HG03175 (cell line): ENCODE data around the gene ARPC1A.
A peak's percentile ranks its signal among the peaks of the same experiment; 100 is the strongest.
"Not testable (repeated sequence)": the region's sequence is repeated elsewhere in the genome, so short reads cannot be mapped to it uniquely, and the experiment has no call there.

ENCODE experiments used
- ATAC-seq: cut with Tn5 transposase; IDR thresholded peaks from one replicate; pipeline ENCODE4 v1.9.1; 2021; ENCODE audit warnings: mild to moderate bottlenecking, moderate library complexity; ENCODE audit not compliant: unreplicated experiment

The ARPC1A gene

GRCh38 chr7:99406557-99406956, 80.9 kb downstream of the ARPC1A start:
- no peak for ATAC-seq

- no peak for ATAC-seq
Measured at GRCh38 chr7:99407872-99408378, 82.2 kb downstream of the ARPC1A start.

- ATAC-seq, result peak; percentile 72
Measured at GRCh38 chr7:99408379-99409191, 82.9 kb downstream of the ARPC1A start, which contains the start of the genes BUD31 and PDAP1. Gene BUD31, plus strand, starts transcription at chr7:99408969. Its CDS starts 2,124 bp downstream, at chr7:99411093. Gene PDAP1, minus strand, starts transcription at chr7:99408597. Its CDS starts 49 bp downstream, at chr7:99408548.

- ATAC-seq, result peak; percentile 16
Measured at GRCh38 chr7:99409192-99409572, 83.5 kb downstream of the ARPC1A start.

DNA sequence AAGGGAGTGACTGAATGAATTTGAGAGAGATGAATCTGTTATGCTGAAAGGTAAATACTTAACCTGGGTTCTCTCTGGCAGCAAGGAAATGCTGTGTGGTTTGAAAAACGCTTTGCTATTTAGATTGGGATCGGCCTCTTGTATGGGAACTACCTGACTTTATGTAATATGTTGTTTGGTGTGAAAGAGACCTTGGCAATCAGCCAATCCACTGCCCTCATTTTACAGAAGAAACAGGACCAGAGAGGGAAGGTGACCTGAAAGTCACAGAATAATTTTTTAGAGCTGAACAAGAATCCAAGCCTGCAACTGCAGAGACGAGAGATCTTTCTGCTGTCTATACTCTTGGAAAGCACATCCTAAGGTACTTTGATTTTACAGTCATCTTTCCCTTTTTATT, 84.1 kb downstream of the ARPC1A start:
- no peak for ATAC-seq

- ATAC-seq, result no peak
Measured at GRCh38 chr7:99410635-99411034, 84.9 kb downstream of the ARPC1A start.

GRCh38 chr7:99415513-99416127, 89.9 kb downstream of the ARPC1A start:
- not testable (repeated sequence) for ATAC-seq
